HCT116 (cell line): Measurements from ENCODE around the gene HRK. TPM values are rescaled to one million over a fixed set of nuclear protein-coding genes. Genes with fewer than 3 reads are reported as not detected.

ENCODE experiments used
- ATAC-seq: fragments of 200-7000 bp; cut with Tn5 transposase; 2 replicates; pipeline ENCODE4 v1.9.1; 2020; ENCODE audit warnings: mild to moderate bottlenecking, moderate library complexity
- Bru-seq: library from RNA; stranded (reverse); fragments of 400-500 nt; gene quantifications from one replicate; lab custom pipeline; 2021; lab: Mats Ljungman, UMichigan
- BruChase-seq, 2 experiments: library from RNA; stranded (reverse); fragments of 400-500 nt; gene quantifications; one replicate each; lab custom pipeline; 2021; lab: Mats Ljungman, UMichigan
- BruUV-seq: library from RNA; stranded (reverse); fragments of 400-500 nt; replicated peaks from 2 replicates; lab custom pipeline; 2021; lab: Mats Ljungman, UMichigan
- CTCF ChIA-PET: fragments of 300-600 bp; sonication (Branson Sonifier 250); formaldehyde crosslinking; loops from one replicate; lab custom pipeline; 2021; ENCODE audit warnings: antibody characterized with exemption; lab: Charles Lee
- POLR2A ChIA-PET: fragments of 300-600, 350-600 bp; sonication (Branson Sonifier 250); formaldehyde crosslinking; loops from one replicate; lab custom pipeline; 2021; ENCODE audit warnings: antibody characterized with exemption; lab: Charles Lee
- RAD21 ChIA-PET, 2 experiments: fragments of 300-600 bp; sonication (Branson Sonifier 250); formaldehyde crosslinking; loops; one replicate each; lab custom pipeline; 2023; ENCODE audit warnings: low total read pairs in 2 of 2; ENCODE audit not compliant: uncharacterized antibody in 2 of 2, unreplicated experiment in 2 of 2, low non-redundant PET in 1 of 2; lab: Charles Lee
- DNase-seq: peaks from one replicate; pipeline ENCODE4 v3.0.0-alpha.2; 2010; ENCODE audit warnings: low read depth, low spot score
- H2AFZ ChIP-seq: fragments of 200-600 bp; shearing (Covaris generic), sonication (generic); 2 replicates; pipeline ENCODE4 v1.6.1; 2017; ENCODE audit warnings: low read depth, mixed run types, mixed read lengths, antibody characterized with exemption, low read length; ENCODE audit not compliant: poor library complexity, severe bottlenecking
- H3K27ac ChIP-seq: 2 replicates; pipeline ENCODE4 v1.5.1; 2012; ENCODE audit warnings: low read depth, low read length
- H3K27me3 ChIP-seq: fragments of 200-600 bp; sonication (generic); 2 replicates; pipeline ENCODE4 v1.6.1; 2016; ENCODE audit warnings: mixed run types, low read length, mixed read lengths; ENCODE audit not compliant: insufficient read depth
- H3K36me3 ChIP-seq, 2 experiments: fragments of 200-500 bp in 1 of 2; fragments of 200-600 bp in 1 of 2; sonication (Bioruptor generic) in 1 of 2; sonication (generic) in 1 of 2; 2 replicates each; pipeline versions ENCODE4 v1.5.1 to v1.6.1; 2014 to 2016; ENCODE audit warnings: low read length in 2 of 2, inconsistent platforms in 1 of 2, mixed read lengths in 1 of 2, mixed run types in 1 of 2; ENCODE audit not compliant: insufficient read depth in 2 of 2, control insufficient read depth in 1 of 2
- H3K4me1 ChIP-seq, 2 experiments: fragments of 200-600 bp in 1 of 2; sonication (generic) in 1 of 2; 2 replicates each; pipeline versions ENCODE4 v1.5.1 to v1.6.1; 2012 to 2017; ENCODE audit warnings: low read length in 2 of 2, inconsistent platforms in 1 of 2, mild to moderate bottlenecking in 1 of 2, mixed read lengths in 1 of 2, mixed run types in 1 of 2, moderate library complexity in 1 of 2; ENCODE audit not compliant: insufficient read depth in 2 of 2, control insufficient read depth in 1 of 2
- H3K4me2 ChIP-seq: fragments of 200-600 bp; sonication (generic); 2 replicates; pipeline ENCODE4 v1.6.1; 2017; ENCODE audit warnings: mixed run types, low read length, mixed read lengths
- H3K4me3 ChIP-seq, 2 experiments: fragments of 200-600 bp in 1 of 2; sonication (generic) in 1 of 2; replicated peaks in 1 of 2; 2 replicates each; pipeline ENCODE4 v1.5.1; 2011 to 2016; ENCODE audit warnings: low read length in 2 of 2, control low read depth in 1 of 2, low read depth in 1 of 2, mild to moderate bottlenecking in 1 of 2, mixed read lengths in 1 of 2, mixed run types in 1 of 2
- H3K79me2 ChIP-seq: fragments of 200-600 bp; sonication (generic); 2 replicates; pipeline ENCODE4 v1.6.1; 2017; ENCODE audit warnings: mild to moderate bottlenecking, mixed run types, low read length, moderate library complexity, mixed read lengths; ENCODE audit not compliant: insufficient read depth
- H3K9ac ChIP-seq: fragments of 200-600 bp; sonication (generic); 2 replicates; pipeline ENCODE4 v1.6.1; 2016; ENCODE audit warnings: low read length, mixed read lengths
- H3K9me2 ChIP-seq: fragments of 200-600 bp; sonication (generic), shearing (Covaris generic); 2 replicates; pipeline ENCODE4 v1.6.1; 2017; ENCODE audit warnings: mixed run types, mild to moderate bottlenecking, moderate library complexity; ENCODE audit not compliant: insufficient read depth
- H3K9me3 ChIP-seq, 2 experiments: fragments of 200-500 bp in 1 of 2; fragments of 200-600 bp in 1 of 2; sonication (Bioruptor generic) in 1 of 2; sonication (generic) in 1 of 2; 2 replicates each; pipeline ENCODE4 v1.6.1; 2014 to 2017; ENCODE audit warnings: low read length in 2 of 2, mixed read lengths in 2 of 2, inconsistent platforms in 1 of 2, low read depth in 1 of 2, mild to moderate bottlenecking in 1 of 2, mixed run types in 1 of 2, moderate library complexity in 1 of 2; ENCODE audit not compliant: control insufficient read depth in 1 of 2, insufficient read depth in 1 of 2
- H4K20me1 ChIP-seq: fragments of 200-600 bp; sonication (generic), shearing (Covaris generic); 2 replicates; pipeline ENCODE4 v1.6.1; 2017; ENCODE audit warnings: mixed run types, mild to moderate bottlenecking, moderate library complexity; ENCODE audit not compliant: insufficient read depth
- ATF3 ChIP-seq: IDR thresholded peaks from 2 replicates; pipeline ENCODE4 v1.6.1; 2012
- CBX3 ChIP-seq: IDR thresholded peaks from 2 replicates; pipeline ENCODE4 v1.6.1; 2012; ENCODE audit warnings: low read depth
- CEBPB ChIP-seq: IDR thresholded peaks from 2 replicates; pipeline ENCODE4 v1.6.1; 2012; ENCODE audit warnings: low read depth
- CTCF ChIP-seq, 3 experiments: fragments of 200-600 bp in 1 of 3; sonication (generic) in 1 of 3; IDR thresholded peaks in 2 of 3; conservative IDR thresholded peaks in 1 of 3; 2 replicates each; pipeline ENCODE4 v1.5.1; 2012 to 2017; ENCODE audit warnings: low read depth in 2 of 3, low read length in 2 of 3, antibody characterized with exemption in 1 of 3, borderline replicate concordance in 1 of 3, control low read depth in 1 of 3, mild to moderate bottlenecking in 1 of 3, mixed read lengths in 1 of 3, mixed run types in 1 of 3, moderate library complexity in 1 of 3; ENCODE audit not compliant: insufficient read depth in 1 of 3
- ELF1 ChIP-seq: IDR thresholded peaks from 2 replicates; pipeline ENCODE4 v1.6.1; 2012; ENCODE audit warnings: low read depth, borderline replicate concordance
- FOSL1 ChIP-seq: IDR thresholded peaks from 2 replicates; pipeline ENCODE4 v1.6.1; 2012; ENCODE audit warnings: low read depth
- JUND ChIP-seq: IDR thresholded peaks from 2 replicates; pipeline ENCODE4 v1.6.1; 2012
- POLR2A ChIP-seq: IDR thresholded peaks from 2 replicates; pipeline ENCODE4 v1.7.0; 2011; ENCODE audit warnings: borderline replicate concordance; ENCODE audit not compliant: insufficient read depth, insufficient read length; ENCODE audit errors: extremely low read depth
- POLR2AphosphoS5 ChIP-seq: IDR thresholded peaks from 2 replicates; pipeline ENCODE4 v1.6.1; 2011; ENCODE audit warnings: mild to moderate bottlenecking, low read depth, low read length, moderate library complexity
- RAD21 ChIP-seq: IDR thresholded peaks from 2 replicates; pipeline ENCODE4 v1.6.1; 2012; ENCODE audit warnings: low read depth, mild to moderate bottlenecking
- REST ChIP-seq: IDR thresholded peaks from 2 replicates; pipeline ENCODE4 v1.6.1; 2012; ENCODE audit warnings: low read depth
- SIN3A ChIP-seq: IDR thresholded peaks from 2 replicates; pipeline ENCODE4 v1.6.1; 2012; ENCODE audit warnings: low read depth
- SP1 ChIP-seq: IDR thresholded peaks from 2 replicates; pipeline ENCODE4 v1.6.1; 2012; ENCODE audit warnings: low read depth
- SRF ChIP-seq: IDR thresholded peaks from 2 replicates; pipeline ENCODE4 v1.6.1; 2012; ENCODE audit warnings: low read depth
- TCF7L2 ChIP-seq: IDR thresholded peaks from 2 replicates; pipeline ENCODE4 v1.7.0; 2011; ENCODE audit warnings: borderline replicate concordance, inconsistent platforms; ENCODE audit not compliant: insufficient read depth, insufficient read length; ENCODE audit errors: extremely low read depth
- ZBTB33 ChIP-seq: IDR thresholded peaks from 2 replicates; pipeline ENCODE4 v1.6.1; 2011; ENCODE audit warnings: mild to moderate bottlenecking, low read length, moderate library complexity; ENCODE audit not compliant: insufficient replicate concordance; ENCODE audit errors: extremely low read depth
- ZFX ChIP-seq: fragments of 450-650 bp; IDR thresholded peaks from 2 replicates; pipeline ENCODE4 v1.6.1; 2017
- ZNF274 ChIP-seq: fragments of 200-500 bp; sonication (Bioruptor generic); IDR thresholded peaks from 2 replicates; pipeline ENCODE4 v1.6.1; 2014; ENCODE audit warnings: mild to moderate bottlenecking, low read depth, low read length, inconsistent platforms
- intact Hi-C: fragments of 100-400 bp; cut with micrococcal nuclease; formaldehyde crosslinking; loops from 2 replicates; pipeline ENCODE4 v1.10.0; 2022
- long read RNA-seq: library from polyadenylated mRNA; unstranded; transcript quantifications from one replicate; pipeline ENCODE4 v2.0.0, GENCODE V29; 2021; ENCODE audit not compliant: unreplicated experiment
- polyA plus RNA-seq: library from polyadenylated mRNA; unstranded; fragments of >200 nt; gene quantifications from 2 replicates; pipeline ENCODE4 v1.2.1, GENCODE V29; 2012; ENCODE audit warnings: missing spikeins
- total RNA-seq: library from RNA; stranded (reverse); gene quantifications from one replicate; pipeline ENCODE4 v1.2.1, GENCODE V29; 2021; ENCODE audit not compliant: unreplicated experiment

The HRK gene
- total RNA-seq (4.3 TPM), Bru-seq, nascent RNA (percentile 56 among the genes with signal in this experiment), BruChase-seq, experiment 1, labeled RNA remaining after a 6-hour chase (percentile 46 among the genes with signal in this experiment), BruChase-seq, experiment 2, labeled RNA remaining after a 2-hour chase (percentile 57 among the genes with signal in this experiment)
- 1.2 and 1.6 TPM in 2 replicates for polyA plus RNA-seq
- long read RNA-seq, full-length matches to known transcripts = 8 of 13 reads
- long read RNA-seq, partial matches to known transcripts = 0 of 13 reads
- long read RNA-seq, other reads (novel, unspliced or antisense) = 5 of 13 reads

- POLR2A ChIA-PET = interaction anchor here (1.0 kb wide), 1 partner anchor 375 kb away, joined by 4 read pairs; no protein-coding TSS in a partner anchor
- H3K4me2 ChIP-seq = peak within 1 kb of the TSS; percentile 87
- no peaks in the 10 kb centered on the region for H3K9me2 ChIP-seq
- DNase-seq (no peak), ATAC-seq (no peak)
- H3K27me3 ChIP-seq = no peaks in the 10 kb centered on the region
- no peaks in the 10 kb centered on the region for H3K79me2 ChIP-seq
- no peaks in the 10 kb centered on the region for H3K9me3 ChIP-seq
- peak within 1 kb of the TSS; percentile 65 for H3K9ac ChIP-seq
- CTCF ChIA-PET = interaction anchor here (1.8 to 1.9 kb wide), 2 partner anchors 18 to 122 kb away, joined by 8 to 16 read pairs; no protein-coding TSS in a partner anchor
- BruUV-seq = no TSS peak
- no peaks in the 10 kb centered on the region for H4K20me1 ChIP-seq
- H3K36me3 ChIP-seq = no peaks in the 10 kb centered on the region
- intact Hi-C loops = no loop called here
- peak within 1 kb of the TSS; percentile 61 to 67 for H3K4me3 ChIP-seq
- peak within 1 kb of the TSS; percentile 34; the same call in 1 of the 2 replicates for H3K27ac ChIP-seq
- peak within 1 kb of the TSS; percentile 90 for H2AFZ ChIP-seq
- RAD21 ChIA-PET = no interaction called here
- peaks cover 14 to 32% of the 10 kb centered on the region in 2 experiments; a peak in 3 of 4 replicates for H3K4me1 ChIP-seq
- no peak for TF ChIP-seq SRF
- TF ChIP-seq POLR2AphosphoS5 = 0 out of 2 replicates have a peak, but pooled peaks have one; percentile 53
- TF ChIP-seq ELF1 = no peak
- TF ChIP-seq ATF3 = no peak
- no peak for TF ChIP-seq CTCF (IDR thresholded peaks at IDR 0.05 in 2 of 3, conservative IDR thresholded peaks at IDR 0.05 in 1 of 3; ENCODE audit: borderline replicate concordance in 1 of 3, insufficient read depth in 1 of 3, low read depth in 2 of 3, low read length in 2 of 3)
- TF ChIP-seq ZNF274 = no peak
- TF ChIP-seq ZFX = peak; percentile 27; the same call in 1 of the 2 replicates
- TF ChIP-seq SP1 = no peak
- TF ChIP-seq POLR2A = peak; percentile 74
- no peak for TF ChIP-seq SIN3A
- no peak for TF ChIP-seq ZBTB33
- TF ChIP-seq CEBPB = no peak
- TF ChIP-seq TCF7L2 = peak; percentile 43
- no peak for TF ChIP-seq JUND
- TF ChIP-seq FOSL1 = no peak
- no peak for TF ChIP-seq REST
- TF ChIP-seq CBX3 = no peak
- no peak for TF ChIP-seq RAD21
Observed at GRCh38 chr12:116881325-116881876, at the start of gene HRK. TSS of gene HRK (minus strand) at chr12:116881441. CDS start at chr12:116881307, 134 bp downstream.
